Measurements from ENCODE around the gene RBPJ.
"Not testable (repeated sequence)": the region's sequence is repeated elsewhere in the genome, so short reads cannot be mapped to it uniquely, and the experiment has no call there.

Gene RBPJ

DNA sequence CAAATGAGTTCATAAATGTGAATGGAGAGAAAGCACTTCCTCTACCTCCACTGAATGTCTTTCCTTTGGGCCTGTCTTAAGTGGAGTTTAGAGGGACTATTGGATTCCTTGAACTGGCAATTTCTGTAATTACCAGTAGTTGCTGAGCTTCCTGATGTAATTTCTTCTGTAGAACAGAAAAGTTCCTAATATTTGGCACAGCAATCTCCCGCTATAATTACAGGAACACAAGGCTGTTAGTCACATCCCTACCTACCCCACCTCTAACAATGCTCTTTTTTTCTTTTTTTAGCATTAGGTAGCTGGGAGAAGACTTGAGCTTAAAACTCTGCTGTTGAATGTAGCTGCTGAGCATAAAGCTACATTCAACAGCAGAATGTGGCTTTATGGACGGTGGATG lies 24.8 kb upstream of the RBPJ start:
- no peak for TF ChIP-seq ZNF274 (IDR thresholded peaks at IDR 0.05; ENCODE audit: low read depth, low read length)
- no peak overlapping the region for H3K4me3 ChIP-seq (ENCODE audit: low read length)

DNA sequence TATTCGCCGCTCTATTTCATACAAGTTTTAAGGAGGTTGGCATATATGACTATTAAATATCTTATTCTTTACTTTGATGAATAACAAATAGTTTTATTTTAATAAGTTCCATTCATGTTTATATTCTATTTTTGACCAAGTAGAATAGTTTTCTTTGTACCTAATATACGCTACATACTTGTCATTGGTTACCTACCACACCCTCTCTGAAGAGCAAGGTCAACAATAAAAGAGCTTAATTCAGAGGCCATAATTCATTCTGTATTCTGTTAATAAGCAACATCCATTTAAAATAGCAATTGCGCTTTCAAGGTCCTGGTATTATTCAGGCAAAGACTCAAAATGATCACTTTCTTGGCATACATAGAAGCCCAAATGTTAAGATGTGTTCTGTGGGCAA lies 24.3 kb upstream of the RBPJ start:
- no peak for TF ChIP-seq ZNF274 (IDR thresholded peaks at IDR 0.05; ENCODE audit: low read depth, low read length)
- no peak overlapping the region for H3K4me3 ChIP-seq (ENCODE audit: low read length)

DNA sequence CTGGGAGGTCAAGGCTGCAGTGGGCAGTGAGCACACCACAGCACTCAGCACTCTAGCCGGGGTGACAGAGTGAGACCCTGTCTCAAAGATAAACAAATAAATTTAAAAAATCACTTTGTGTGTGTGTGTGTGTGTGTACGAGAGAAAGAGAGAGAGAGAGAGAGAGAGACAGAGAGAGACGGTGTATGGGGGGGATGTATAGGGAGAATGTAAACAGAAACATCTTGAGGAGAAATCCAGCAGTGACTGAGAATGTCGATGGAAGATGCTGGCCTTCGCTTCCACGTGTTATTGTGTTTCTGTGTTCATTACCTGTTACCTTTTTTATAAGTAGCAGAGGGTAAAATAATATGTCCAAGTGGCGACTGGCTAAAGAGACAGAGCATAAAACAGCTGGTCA lies 23.6 kb upstream of the RBPJ start:
- no peak for TF ChIP-seq ZNF274 (IDR thresholded peaks at IDR 0.05; ENCODE audit: low read depth, low read length)
- H3K4me3 ChIP-seq (ENCODE audit: low read length), result no peak overlapping the region

DNA sequence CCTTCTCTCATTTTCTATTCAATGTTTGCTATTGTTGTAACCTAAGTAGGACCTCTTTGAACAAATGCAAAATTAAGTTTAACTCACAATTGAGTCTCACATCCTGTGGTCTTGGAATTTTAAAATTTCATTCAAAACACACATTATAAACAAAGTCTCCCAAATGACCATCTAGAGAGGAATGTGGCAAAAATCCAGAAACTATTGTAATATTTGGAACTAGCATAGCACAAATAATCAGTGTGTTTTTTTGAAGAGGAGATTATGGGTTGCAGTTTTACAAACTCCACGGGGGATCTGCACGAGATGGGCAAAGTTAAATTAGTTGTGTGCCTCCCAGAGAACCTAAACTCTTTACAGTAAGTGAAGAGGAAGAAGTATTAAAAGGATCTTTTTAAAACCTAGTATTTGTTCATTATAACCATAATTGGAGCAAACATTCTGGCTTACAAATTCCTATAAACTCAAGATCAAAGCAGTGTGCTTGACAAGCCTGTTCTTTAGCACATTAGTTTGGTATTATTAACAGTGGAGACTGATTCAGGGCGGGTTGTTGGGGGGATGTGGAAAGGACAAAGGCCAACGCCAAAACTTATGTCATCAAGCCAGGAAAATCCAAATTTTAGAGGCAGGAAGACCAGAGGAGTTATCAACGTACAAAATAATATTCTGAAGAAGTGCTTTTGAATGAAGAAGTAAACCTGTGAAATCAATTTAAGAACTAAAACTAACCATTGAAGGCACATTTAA lies 22.4 kb upstream of the RBPJ start:
- TF ChIP-seq ZNF274 (IDR thresholded peaks at IDR 0.05; ENCODE audit: low read depth, low read length), result no peak
- no peak overlapping the region for H3K4me3 ChIP-seq (ENCODE audit: low read length)

DNA sequence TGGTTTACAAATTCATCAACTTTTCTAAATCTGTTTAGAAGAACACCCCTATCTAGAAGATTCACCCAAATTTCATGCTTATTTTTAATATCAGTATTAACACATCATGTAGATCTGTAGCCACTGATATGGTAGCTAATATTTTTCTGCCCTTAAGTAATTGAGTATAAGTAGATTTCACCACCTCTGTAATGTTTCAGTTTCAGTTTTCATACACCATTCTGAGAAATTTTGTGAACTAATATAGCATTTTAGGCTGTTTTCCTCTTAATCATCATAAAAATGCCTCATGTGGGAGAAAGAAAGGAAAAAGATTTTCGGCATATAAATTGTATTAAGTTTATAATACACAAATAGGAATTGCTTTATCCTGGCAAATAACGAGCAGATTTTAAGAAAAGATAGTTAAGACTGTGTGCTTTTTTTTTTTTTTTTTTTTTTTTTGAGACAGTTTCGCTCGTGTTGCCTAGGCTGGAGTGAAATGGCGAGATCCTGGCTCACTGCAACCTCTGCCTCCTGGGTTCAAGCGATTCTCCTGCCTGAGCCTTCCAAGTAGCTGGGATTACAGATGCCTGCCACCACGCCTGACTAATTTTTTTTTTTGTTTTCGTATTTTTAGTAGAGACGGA lies 21.4 kb upstream of the RBPJ start:
- H3K4me3 ChIP-seq (ENCODE audit: low read length), result no peak overlapping the region
- no peak for TF ChIP-seq ZNF274 (IDR thresholded peaks at IDR 0.05; ENCODE audit: low read depth, low read length)

DNA sequence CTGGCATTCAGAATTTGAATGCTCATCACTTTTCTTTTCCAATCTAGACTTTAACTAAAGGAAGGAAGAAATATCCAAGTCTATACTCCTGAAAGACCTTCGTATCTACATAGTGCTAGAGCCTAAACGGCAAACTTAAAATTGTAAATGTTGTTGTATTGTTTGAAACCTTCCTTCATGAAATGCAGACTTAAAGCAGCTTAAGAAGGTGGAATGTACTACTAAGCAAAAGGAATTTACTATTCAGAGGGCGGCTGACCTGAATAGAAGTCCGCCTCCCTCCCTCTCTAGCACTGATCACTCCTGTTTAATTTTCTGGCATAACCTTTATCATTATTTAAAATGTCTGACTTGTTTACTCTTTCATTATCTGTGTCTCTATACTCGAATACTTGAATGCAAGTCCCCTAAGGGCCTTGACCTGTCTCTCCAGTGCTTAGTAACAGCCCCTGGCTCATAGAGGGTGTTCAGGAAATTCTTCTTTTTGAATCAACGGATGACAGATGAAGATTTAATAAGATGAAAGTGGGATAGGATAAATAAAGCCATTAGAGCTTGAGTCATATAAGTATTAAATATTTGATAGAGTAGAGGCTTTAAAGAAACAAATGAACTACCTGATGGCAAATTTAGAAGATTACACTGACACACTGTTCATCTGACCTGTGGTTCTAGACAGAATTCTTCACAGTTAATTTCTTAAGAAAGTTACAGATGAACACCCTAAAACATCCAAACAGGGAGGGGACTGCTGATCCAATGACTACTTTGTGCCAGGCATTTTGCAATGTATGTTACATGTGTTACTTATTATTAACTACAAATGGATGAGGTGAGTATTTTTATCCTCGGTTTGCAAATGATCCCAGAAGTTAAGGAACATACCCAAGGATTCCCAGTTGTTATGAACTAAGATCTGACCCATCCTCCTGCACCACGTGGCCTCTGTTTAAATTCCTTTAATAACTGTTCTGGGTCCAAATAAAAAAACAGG lies 20.2 kb upstream of the RBPJ start:
- H3K4me3 ChIP-seq (ENCODE audit: low read length), result no peak overlapping the region
- no peak for TF ChIP-seq ZNF274 (IDR thresholded peaks at IDR 0.05; ENCODE audit: low read depth, low read length)

DNA sequence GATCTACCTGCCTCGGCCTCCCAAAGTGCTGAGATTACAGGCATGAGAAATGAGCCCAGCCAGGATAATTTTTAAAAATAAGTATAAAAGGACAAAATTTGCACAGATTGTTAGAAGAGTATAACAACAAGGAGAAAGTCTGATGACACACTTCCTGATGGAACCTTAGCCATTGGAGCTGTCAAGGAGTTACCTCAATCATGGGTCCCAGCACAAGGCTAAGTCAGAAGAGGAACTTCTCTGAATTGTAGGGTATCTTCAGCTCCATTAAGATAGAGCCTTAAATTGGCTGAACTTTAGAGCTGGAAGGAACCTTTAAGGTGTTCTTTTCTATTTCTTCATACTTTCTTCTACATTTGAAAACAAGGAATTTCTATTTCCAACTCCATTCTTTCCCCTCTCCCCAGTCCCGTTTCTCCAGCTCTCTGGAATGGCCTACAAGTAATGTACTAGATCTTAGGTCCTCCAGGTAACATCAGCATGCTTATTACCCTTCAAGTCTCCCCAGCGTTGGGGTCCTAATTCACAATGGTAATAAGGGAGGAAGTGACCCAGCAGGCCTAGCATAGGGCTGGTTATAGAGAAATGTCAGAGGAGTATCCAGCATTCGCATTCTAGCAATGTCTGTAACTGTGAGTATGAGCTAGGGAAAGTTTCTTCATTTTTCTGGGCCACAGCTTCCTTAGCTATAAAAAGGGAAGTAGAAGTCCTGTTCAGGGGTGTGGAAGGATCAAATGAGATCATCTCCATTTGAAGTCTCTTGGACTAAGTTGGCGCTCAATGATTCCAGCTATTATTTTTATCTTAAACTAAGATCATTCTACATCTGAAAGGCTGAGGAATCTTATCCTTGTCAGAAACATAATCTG lies 18.5 kb upstream of the RBPJ start:
- no peak overlapping the region for H3K4me3 ChIP-seq (ENCODE audit: low read length)
- no peak for TF ChIP-seq ZNF274 (IDR thresholded peaks at IDR 0.05; ENCODE audit: low read depth, low read length)

DNA sequence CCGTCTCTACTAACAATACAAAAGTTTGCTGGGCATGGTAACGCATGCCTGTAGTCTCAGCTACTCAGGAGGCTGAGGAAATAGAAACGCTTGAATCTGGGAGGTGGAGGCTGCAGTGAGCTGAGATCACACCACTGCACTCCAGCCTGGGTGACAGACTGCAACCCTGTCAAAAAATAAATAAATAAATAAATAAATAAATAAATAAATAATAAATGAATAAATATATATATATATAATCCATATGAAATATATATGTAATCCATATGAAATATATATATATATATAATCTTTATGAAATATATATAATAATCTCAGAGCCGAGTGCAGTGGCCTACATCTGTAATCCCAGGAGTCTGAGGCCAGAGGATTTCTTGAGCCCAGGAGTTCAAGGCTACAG lies 17.8 kb upstream of the RBPJ start:
- no peak for TF ChIP-seq ZNF274 (IDR thresholded peaks at IDR 0.05; ENCODE audit: low read depth, low read length)
- H3K4me3 ChIP-seq (ENCODE audit: low read length), result no peak overlapping the region

DNA sequence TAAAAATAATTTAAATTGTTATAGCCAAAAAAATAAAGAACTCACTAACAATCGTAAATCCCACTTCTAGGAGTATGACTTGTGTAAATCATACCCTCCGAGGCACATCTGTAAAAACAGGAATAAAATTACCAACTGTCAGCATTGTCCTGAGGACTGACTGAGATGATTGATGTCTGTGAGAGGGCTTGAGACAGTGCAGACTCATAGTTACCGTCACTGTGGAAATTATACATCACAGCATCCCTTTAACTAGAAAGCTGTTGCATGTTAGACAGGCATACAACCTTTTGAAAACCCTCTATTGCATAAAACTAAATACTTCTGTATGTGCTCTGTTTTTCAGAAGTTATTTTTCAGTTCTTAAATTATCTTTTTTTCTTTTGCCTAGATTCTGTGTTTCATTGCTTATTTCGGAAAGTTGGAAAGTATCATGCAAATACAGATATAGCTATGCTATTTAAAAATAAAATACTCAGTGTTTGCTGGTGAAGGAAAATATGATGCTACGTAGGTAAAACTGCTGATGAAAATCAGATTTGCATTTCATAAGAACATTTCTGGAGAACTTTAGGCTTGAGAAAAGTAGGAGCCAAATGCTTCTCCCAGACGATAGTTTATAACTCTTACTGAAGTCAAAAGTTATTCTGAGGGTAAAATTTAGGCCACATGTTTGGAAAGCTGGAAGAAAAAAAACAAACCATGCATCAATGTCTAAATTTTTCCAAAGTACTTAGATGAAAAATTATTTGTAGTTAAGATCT lies 13.6 kb upstream of the RBPJ start:
- TF ChIP-seq ZNF274 (IDR thresholded peaks at IDR 0.05; ENCODE audit: low read depth, low read length), result no peak
- H3K4me3 ChIP-seq (ENCODE audit: low read length), result no peak overlapping the region

DNA sequence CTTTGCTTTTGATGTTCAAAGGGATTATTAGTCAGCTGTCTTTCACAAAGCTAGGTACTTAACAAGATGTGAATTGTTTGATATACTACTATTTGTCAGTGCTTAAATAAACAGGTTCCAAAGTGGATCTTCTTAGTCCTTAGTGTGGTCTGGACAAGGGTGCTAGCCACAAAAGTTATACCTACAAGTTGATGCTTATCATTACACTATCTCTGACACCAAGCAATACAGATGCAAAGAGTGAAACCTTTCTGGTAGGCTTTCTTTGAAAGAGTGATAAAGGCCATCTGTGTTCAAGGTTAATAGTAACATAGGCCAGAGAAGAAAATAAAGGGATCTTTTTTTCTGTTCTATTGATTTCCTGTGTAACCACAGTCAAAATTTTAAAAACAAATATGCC lies 12.2 kb upstream of the RBPJ start:
- H3K4me3 ChIP-seq (ENCODE audit: low read length), result no peak overlapping the region

DNA sequence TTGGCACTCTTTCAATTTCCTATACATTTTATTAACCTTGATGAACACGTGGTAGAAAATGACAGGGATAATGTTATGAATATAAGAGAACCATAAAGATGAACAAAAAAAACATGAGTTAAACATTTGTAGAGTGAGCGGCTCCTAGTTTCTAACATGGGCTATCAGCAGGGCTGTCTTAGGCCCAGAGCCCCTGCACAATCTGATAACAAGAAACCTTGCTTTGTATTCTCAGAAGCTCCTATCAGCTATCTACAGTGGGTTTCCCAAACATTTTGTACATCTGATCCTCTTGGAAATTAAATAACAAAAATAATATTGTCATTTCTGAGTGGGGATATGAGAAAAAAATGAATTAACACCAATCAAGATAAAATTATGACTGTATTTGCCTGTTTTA lies 10.6 kb upstream of the RBPJ start:
- no peak overlapping the region for H3K4me3 ChIP-seq (ENCODE audit: low read length)
- no peak for TF ChIP-seq ZNF274 (IDR thresholded peaks at IDR 0.05; ENCODE audit: low read depth, low read length)

More for the DNA sequence above, 12.2 kb upstream of the RBPJ start:
- TF ChIP-seq ZNF274 (IDR thresholded peaks at IDR 0.05; ENCODE audit: low read depth, low read length), result no peak

DNA sequence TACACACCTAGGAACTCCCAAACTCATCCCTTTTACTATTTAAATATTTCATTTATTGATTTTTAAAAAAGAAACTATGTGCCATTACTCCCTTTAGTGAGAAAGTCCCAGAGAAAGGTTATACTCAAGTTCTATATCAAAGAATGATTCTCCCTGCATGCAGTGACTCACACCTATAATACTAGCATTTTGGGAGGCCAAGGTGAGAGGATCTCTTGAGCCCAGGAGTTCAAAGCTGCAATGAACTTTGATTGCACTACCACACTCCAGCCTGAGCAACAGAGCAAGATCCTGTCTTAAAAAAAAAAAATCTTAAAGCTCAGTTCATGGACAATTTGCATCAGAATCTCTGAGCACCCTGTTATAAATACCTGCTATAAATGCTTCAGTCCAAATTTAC lies 9.2 kb upstream of the RBPJ start:
- no peak for TF ChIP-seq ZNF274 (IDR thresholded peaks at IDR 0.05; ENCODE audit: low read depth, low read length)
- H3K4me3 ChIP-seq (ENCODE audit: low read length), result no peak overlapping the region

DNA sequence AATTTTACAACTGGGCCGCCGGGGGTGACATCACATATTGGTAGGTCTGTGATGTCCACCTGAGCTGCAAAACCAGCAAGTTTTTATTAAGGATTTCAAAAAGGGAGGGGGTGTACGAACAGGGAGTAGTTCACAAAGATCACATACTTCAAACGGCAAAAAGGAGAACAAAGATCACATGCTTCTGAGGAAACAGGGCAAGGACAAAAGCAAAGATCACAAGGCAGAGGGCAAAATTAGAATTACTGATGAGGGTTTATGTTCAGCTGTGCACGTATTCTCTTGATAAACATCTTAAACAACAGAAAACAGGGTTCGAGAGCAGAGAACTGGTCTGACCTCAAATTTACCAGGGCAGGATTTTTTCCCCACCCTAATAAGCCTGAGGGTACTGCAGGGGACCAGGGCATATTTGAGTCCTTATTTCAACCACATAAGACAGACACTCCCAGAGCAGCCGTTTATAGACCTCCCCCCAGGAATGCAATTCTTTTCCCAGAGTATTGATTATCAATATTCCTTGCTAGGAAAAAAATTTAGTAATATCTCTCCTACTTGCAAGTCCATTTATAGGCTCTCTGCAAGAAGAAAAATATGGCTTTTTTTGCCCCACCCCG lies 5.4 kb upstream of the RBPJ start:
- not testable (repeated sequence) for H3K4me3 ChIP-seq (ENCODE audit: low read length)
